ENCODE results near the gene CLIP4. TPM values are rescaled to one million over a fixed set of nuclear protein-coding genes. Genes with fewer than 3 reads are reported as not detected.

The CLIP4 gene
- total RNA-seq, 1 experiment from 2014 or later: 25.1 TPM

DNA sequence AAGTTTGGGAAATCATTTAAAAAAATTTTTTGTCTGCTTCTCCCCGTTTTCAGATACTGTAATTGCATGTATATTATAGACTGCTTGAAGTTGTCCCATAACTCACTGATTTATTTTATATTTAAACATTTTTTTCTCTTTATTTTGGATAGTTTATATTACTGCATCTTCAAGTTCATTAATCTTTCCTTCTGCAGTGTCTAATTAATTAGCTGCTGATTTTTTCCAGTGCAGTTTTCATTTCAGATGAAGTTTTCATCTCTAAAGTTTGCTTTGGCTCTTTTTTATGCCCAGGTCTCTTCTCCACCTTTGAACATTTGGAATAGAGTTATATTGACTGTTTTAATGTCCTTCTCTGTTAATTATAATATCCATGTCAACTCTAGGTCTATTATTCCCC is 9.3 kb downstream of the CLIP4 start:
- Histone ChIP-seq H3K27me3 (ENCODE audit: low read length) (no peaks in the 10 kb centered on the region), H3K9ac (ENCODE audit: low read length) (no peak overlapping the region), H3K79me2 (ENCODE audit: low read length) (peaks cover 76% of the 10 kb centered on the region), H3K9me3 (ENCODE audit: low read length) (peaks cover 12% of the 10 kb centered on the region), H3K4me2 (ENCODE audit: low read length) (no peak overlapping the region), H3K9me2 (replicated peaks; ENCODE audit: low read length) (no peaks in the 10 kb centered on the region), H3K4me3 (ENCODE audit: low read length) (peak overlapping the region; percentile 16; the same call in 1 of the 2 replicates), H3K36me3 (ENCODE audit: low read depth, low read length) (peaks cover 46% of the 10 kb centered on the region), H2AFZ (ENCODE audit: low read length) (no peak overlapping the region), H3K4me1 (ENCODE audit: insufficient read depth, low read length) (peaks cover 44% of the 10 kb centered on the region), H3F3A (ENCODE audit: low read length, unreplicated experiment) (peaks cover 15% of the 10 kb centered on the region), H4K20me1 (ENCODE audit: low read length) (no peaks in the 10 kb centered on the region), H3K27ac (ENCODE audit: low read length) (peak overlapping the region; percentile 74)
- ChIA-PET CTCF (no interaction called here), POLR2A (ENCODE audit: unreplicated experiment) (no interaction called here)
- ATAC-seq (no peak), DNase-seq (no peak)
- no TSS peak for BruUV-seq (replicated peaks)
- intact Hi-C loops (cut with micrococcal nuclease): no loop called here
- TF ChIP-seq EZH2 (IDR thresholded peaks at IDR 0.05; ENCODE audit: low read length, unreplicated experiment): no peak

DNA sequence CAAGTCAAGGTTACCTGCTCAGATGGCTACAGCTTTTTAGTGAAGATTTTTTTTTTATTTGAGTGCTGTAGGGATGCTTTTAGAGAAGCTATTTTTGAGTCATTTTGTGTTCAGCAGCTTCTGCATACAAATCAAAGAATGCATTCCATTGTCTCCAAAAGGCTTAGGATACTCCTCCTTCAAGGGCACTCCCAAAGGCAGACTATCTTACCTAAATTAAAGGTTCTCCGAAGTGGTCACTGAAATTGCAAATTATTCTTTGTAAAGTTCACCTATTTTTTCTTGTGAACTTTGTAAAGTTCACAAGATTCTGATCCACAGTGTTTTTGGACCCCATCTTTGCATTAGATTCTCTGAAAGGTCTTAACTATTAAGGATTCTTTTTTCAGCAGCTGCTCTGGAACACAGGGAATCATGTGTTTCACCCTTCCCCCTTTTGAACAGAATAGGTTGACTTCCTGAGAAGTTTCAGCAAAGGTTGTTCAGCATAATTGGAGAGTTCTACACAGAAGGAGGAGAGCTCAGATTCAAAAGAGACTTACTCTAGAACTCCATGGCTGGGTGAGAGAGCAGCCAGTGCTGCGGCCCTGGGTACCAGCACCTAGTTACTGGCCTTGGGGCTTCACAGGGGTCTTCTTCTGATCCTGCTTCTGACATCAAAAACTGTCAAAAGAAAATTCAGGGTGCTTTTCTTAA is 14.5 kb downstream of the CLIP4 start:
- ChIA-PET POLR2A (ENCODE audit: unreplicated experiment) (interaction anchor here (0.5 to 1.0 kb wide), 4 partner anchors 10 to 13 kb away, joined by 3 to 9 read pairs (median 4); no protein-coding TSS in a partner anchor), CTCF (no interaction called here)
- Histone ChIP-seq H4K20me1 (ENCODE audit: low read length) (no peaks in the 10 kb centered on the region), H2AFZ (ENCODE audit: low read length) (no peak overlapping the region; the same call in 1 of the 2 replicates), H3K79me2 (ENCODE audit: low read length) (peaks cover 63% of the 10 kb centered on the region), H3K4me1 (ENCODE audit: insufficient read depth, low read length) (peaks cover 32% of the 10 kb centered on the region), H3K9ac (ENCODE audit: low read length) (peak overlapping the region; percentile 65), H3K36me3 (ENCODE audit: low read depth, low read length) (peaks cover 55% of the 10 kb centered on the region), H3K27me3 (ENCODE audit: low read length) (no peaks in the 10 kb centered on the region), H3K9me2 (replicated peaks; ENCODE audit: low read length) (no peaks in the 10 kb centered on the region), H3K9me3 (ENCODE audit: low read length) (peaks cover 10% of the 10 kb centered on the region), H3K4me2 (ENCODE audit: low read length) (peak overlapping the region; percentile 77), H3K4me3 (ENCODE audit: low read length) (peak overlapping the region; percentile 33), H3K27ac (ENCODE audit: low read length) (peak overlapping the region; percentile 92), H3F3A (ENCODE audit: low read length, unreplicated experiment) (peaks cover 1% of the 10 kb centered on the region)
- BruUV-seq (replicated peaks): TSS peak; percentile 95
- ATAC-seq: peak; percentile 60
- TF ChIP-seq EZH2phosphoT487 (IDR thresholded peaks at IDR 0.05; ENCODE audit: borderline replicate concordance, low read length) (no peak), EZH2 (IDR thresholded peaks at IDR 0.05; ENCODE audit: low read length, unreplicated experiment) (no peak)
- TF ChIP-seq, protein P1, sequence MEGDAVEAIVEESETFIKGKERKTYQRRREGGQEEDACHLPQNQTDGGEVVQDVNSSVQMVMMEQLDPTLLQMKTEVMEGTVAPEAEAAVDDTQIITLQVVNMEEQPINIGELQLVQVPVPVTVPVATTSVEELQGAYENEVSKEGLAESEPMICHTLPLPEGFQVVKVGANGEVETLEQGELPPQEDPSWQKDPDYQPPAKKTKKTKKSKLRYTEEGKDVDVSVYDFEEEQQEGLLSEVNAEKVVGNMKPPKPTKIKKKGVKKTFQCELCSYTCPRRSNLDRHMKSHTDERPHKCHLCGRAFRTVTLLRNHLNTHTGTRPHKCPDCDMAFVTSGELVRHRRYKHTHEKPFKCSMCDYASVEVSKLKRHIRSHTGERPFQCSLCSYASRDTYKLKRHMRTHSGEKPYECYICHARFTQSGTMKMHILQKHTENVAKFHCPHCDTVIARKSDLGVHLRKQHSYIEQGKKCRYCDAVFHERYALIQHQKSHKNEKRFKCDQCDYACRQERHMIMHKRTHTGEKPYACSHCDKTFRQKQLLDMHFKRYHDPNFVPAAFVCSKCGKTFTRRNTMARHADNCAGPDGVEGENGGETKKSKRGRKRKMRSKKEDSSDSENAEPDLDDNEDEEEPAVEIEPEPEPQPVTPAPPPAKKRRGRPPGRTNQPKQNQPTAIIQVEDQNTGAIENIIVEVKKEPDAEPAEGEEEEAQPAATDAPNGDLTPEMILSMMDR (conservative IDR thresholded peaks at IDR 0.05; ENCODE audit: low read depth, low read length): no peak
- intact Hi-C loops (cut with micrococcal nuclease): no loop called here
- peak; percentile 41 for DNase-seq

DNA sequence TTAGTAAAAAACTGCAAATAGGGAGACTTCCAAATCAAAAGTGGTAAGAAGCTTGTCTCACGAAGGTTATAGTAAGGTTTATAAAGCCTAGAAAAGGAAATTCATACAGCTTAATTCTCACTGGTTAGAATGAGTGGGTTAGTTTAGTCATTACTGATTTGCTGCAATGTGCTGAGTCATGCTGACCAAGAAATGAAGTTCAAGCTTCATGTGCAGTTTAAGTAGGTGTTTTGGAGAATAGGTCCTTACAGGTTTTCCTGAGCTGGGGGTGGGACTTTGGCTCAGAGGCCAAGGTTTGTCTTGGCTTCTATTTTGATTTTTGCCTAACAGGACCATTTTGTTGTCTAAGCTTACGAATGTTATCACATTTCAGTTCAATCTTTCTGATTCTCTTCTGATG is 15.1 kb downstream of the CLIP4 start:
- intact Hi-C loops (cut with micrococcal nuclease): no loop called here
- Histone ChIP-seq H2AFZ (ENCODE audit: low read length) (peak overlapping the region; percentile 35), H3K4me1 (ENCODE audit: insufficient read depth, low read length) (peaks cover 32% of the 10 kb centered on the region), H3K79me2 (ENCODE audit: low read length) (peaks cover 57% of the 10 kb centered on the region), H3K27me3 (ENCODE audit: low read length) (no peaks in the 10 kb centered on the region), H3K9me3 (ENCODE audit: low read length) (peaks cover 4% of the 10 kb centered on the region; the same call in 1 of the 2 replicates), H3K4me2 (ENCODE audit: low read length) (peak overlapping the region; percentile 77), H3K36me3 (ENCODE audit: low read depth, low read length) (peaks cover 49% of the 10 kb centered on the region), H3K9ac (ENCODE audit: low read length) (peak overlapping the region; percentile 65), H3F3A (ENCODE audit: low read length, unreplicated experiment) (no peaks in the 10 kb centered on the region), H4K20me1 (ENCODE audit: low read length) (no peaks in the 10 kb centered on the region), H3K4me3 (ENCODE audit: low read length) (peak overlapping the region; percentile 33; the same call in 1 of the 2 replicates), H3K27ac (ENCODE audit: low read length) (peak overlapping the region; percentile 92), H3K9me2 (replicated peaks; ENCODE audit: low read length) (no peaks in the 10 kb centered on the region)
- DNase-seq (peak; percentile 89), ATAC-seq (peak; percentile 92)
- BruUV-seq (replicated peaks): no TSS peak
- ChIA-PET POLR2A (ENCODE audit: unreplicated experiment) (interaction anchor here (0.6 to 1.0 kb wide), 3 partner anchors 10 to 14 kb away, joined by 3 to 5 read pairs (median 4); no protein-coding TSS in a partner anchor), CTCF (no interaction called here)
- TF ChIP-seq EZH2 (IDR thresholded peaks at IDR 0.05; ENCODE audit: low read length, unreplicated experiment) (no peak), EZH2phosphoT487 (IDR thresholded peaks at IDR 0.05; ENCODE audit: borderline replicate concordance, low read length) (no peak)
- TF ChIP-seq, protein P1 (conservative IDR thresholded peaks at IDR 0.05; ENCODE audit: low read depth, low read length): no peak
